Nephron progenitor cell (in vitro differentiated cells): ENCODE data around the gene ATF7.

Experiments used
- DNase-seq: peaks from one replicate; pipeline ENCODE4 v3.0.0; 2021
- H3K27ac Mint-ChIP-seq: 2 replicates; pipeline ENCODE4 v1.8.0; 2021; ENCODE audit warnings: mild to moderate bottlenecking, moderate library complexity, mixed read lengths
- H3K27me3 Mint-ChIP-seq: 2 replicates; pipeline ENCODE4 v1.8.0; 2021; ENCODE audit warnings: mild to moderate bottlenecking, low read depth, mixed read lengths; ENCODE audit not compliant: poor library complexity
- H3K36me3 Mint-ChIP-seq: 2 replicates; pipeline ENCODE4 v1.8.0; 2021; ENCODE audit warnings: low read depth, mixed read lengths
- H3K4me1 Mint-ChIP-seq: 2 replicates; pipeline ENCODE4 v1.8.0; 2021; ENCODE audit warnings: mixed read lengths
- H3K4me3 Mint-ChIP-seq: 2 replicates; pipeline ENCODE4 v1.8.0; 2021; ENCODE audit warnings: mild to moderate bottlenecking, moderate library complexity, mixed read lengths
- H3K9me3 Mint-ChIP-seq: 2 replicates; pipeline ENCODE4 v1.8.0; 2021; ENCODE audit warnings: mild to moderate bottlenecking, moderate library complexity, mixed read lengths
- CTCF ChIP-seq: fragments of 200-600 bp; sonication (generic); IDR thresholded peaks from 2 replicates; pipeline ENCODE4 v1.5.0; 2021; ENCODE audit warnings: antibody characterized with exemption

ATF7 gene

GRCh38 chr12:53577941-53578352 lies 48.2 kb downstream of the ATF7 start:
- peak overlapping the region; percentile 1 for H3K27ac Mint-ChIP-seq

GRCh38 chr12:53575502-53576249 lies 50.5 kb downstream of the ATF7 start:
- Mint-ChIP-seq H3K27me3 (peaks cover 2% of the 10 kb centered on the region), H3K27ac (no peak overlapping the region), H3K9me3 (peaks cover 11% of the 10 kb centered on the region), H3K4me3 (no peak overlapping the region), H3K36me3 (peaks cover 45% of the 10 kb centered on the region), H3K4me1 (peaks cover 38% of the 10 kb centered on the region)
- DNase-seq = no peak
- TF ChIP-seq CTCF = no peak

More at GRCh38 chr12:53577941-53578352, 48.2 kb downstream of the ATF7 start:
- Mint-ChIP-seq H3K9me3 (peaks cover 3% of the 10 kb centered on the region), H3K36me3 (peaks cover 38% of the 10 kb centered on the region), H3K27me3 (peaks cover 2% of the 10 kb centered on the region), H3K4me1 (peaks cover 29% of the 10 kb centered on the region), H3K4me3 (no peak overlapping the region)
- DNase-seq = no peak
- TF ChIP-seq CTCF = no peak

GRCh38 chr12:53572134-53572758 lies 53.9 kb downstream of the ATF7 start:
- peaks cover 2% of the 10 kb centered on the region for H3K27me3 Mint-ChIP-seq
- no peak overlapping the region for H3K4me3 Mint-ChIP-seq

GRCh38 chr12:53571295-53571694 lies 54.9 kb downstream of the ATF7 start:
- peaks cover 14% of the 10 kb centered on the region for H3K9me3 Mint-ChIP-seq
- H3K27ac Mint-ChIP-seq = no peak overlapping the region
- peaks cover 40% of the 10 kb centered on the region for H3K36me3 Mint-ChIP-seq
- DNase-seq = no peak
- H3K4me1 Mint-ChIP-seq = peaks cover 56% of the 10 kb centered on the region
- no peaks in the 10 kb centered on the region for H3K27me3 Mint-ChIP-seq
- no peak for TF ChIP-seq CTCF
- no peak overlapping the region for H3K4me3 Mint-ChIP-seq

More at GRCh38 chr12:53572134-53572758, 53.9 kb downstream of the ATF7 start:
- TF ChIP-seq CTCF = no peak
- Mint-ChIP-seq H3K4me1 (peaks cover 56% of the 10 kb centered on the region), H3K36me3 (peaks cover 49% of the 10 kb centered on the region), H3K27ac (no peak overlapping the region), H3K9me3 (peaks cover 14% of the 10 kb centered on the region)
- DNase-seq = no peak

GRCh38 chr12:53568809-53569557 lies 57.2 kb downstream of the ATF7 start:
- peaks cover 37% of the 10 kb centered on the region for H3K36me3 Mint-ChIP-seq
- no peak for TF ChIP-seq CTCF
- H3K27me3 Mint-ChIP-seq = no peaks in the 10 kb centered on the region
- peaks cover 19% of the 10 kb centered on the region for H3K9me3 Mint-ChIP-seq
- DNase-seq = no peak
- H3K4me1 Mint-ChIP-seq = peaks cover 62% of the 10 kb centered on the region
- H3K27ac Mint-ChIP-seq = peak overlapping the region; percentile 37
- H3K4me3 Mint-ChIP-seq = no peak overlapping the region
